GM13977 (cell line): Measurements from ENCODE around the gene LRRFIP1.

Experiments
- DNase-seq: peaks from one replicate; pipeline ENCODE4 v3.0.0; 2012; ENCODE audit warnings: low spot score
- in situ Hi-C: fragments of 300-500 bp; cut with MboI; formaldehyde crosslinking; loops from one replicate; pipeline ENCODE4 v1.12.0; 2022; ENCODE audit warnings: low sequenced_read_pairs, low pct_unique_long_range_greater_than_20kb, mixed read lengths, inconsistent platforms; ENCODE audit not compliant: unreplicated experiment
- TF ChIP-seq, protein P1 (sequence below): IDR thresholded peaks from 2 replicates; pipeline ENCODE4 v1.5.1; 2012; ENCODE audit warnings: mild to moderate bottlenecking, control low read depth; ENCODE audit not compliant: insufficient read depth; ENCODE audit errors: extremely low read depth, missing control alignments

LRRFIP1 gene

GRCh38 chr2:237823544-237823943 lies 196.2 kb downstream of the LRRFIP1 start:
- TF ChIP-seq, protein P1, sequence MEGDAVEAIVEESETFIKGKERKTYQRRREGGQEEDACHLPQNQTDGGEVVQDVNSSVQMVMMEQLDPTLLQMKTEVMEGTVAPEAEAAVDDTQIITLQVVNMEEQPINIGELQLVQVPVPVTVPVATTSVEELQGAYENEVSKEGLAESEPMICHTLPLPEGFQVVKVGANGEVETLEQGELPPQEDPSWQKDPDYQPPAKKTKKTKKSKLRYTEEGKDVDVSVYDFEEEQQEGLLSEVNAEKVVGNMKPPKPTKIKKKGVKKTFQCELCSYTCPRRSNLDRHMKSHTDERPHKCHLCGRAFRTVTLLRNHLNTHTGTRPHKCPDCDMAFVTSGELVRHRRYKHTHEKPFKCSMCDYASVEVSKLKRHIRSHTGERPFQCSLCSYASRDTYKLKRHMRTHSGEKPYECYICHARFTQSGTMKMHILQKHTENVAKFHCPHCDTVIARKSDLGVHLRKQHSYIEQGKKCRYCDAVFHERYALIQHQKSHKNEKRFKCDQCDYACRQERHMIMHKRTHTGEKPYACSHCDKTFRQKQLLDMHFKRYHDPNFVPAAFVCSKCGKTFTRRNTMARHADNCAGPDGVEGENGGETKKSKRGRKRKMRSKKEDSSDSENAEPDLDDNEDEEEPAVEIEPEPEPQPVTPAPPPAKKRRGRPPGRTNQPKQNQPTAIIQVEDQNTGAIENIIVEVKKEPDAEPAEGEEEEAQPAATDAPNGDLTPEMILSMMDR, result no peak
- in situ Hi-C loops, result no loop called here

GRCh38 chr2:237824085-237824484 lies 196.7 kb downstream of the LRRFIP1 start:
- in situ Hi-C loops, result no loop called here
- DNase-seq, result no peak
- TF ChIP-seq, protein P1, result no peak

More at GRCh38 chr2:237823544-237823943, 196.2 kb downstream of the LRRFIP1 start:
- DNase-seq, result no peak

DNA sequence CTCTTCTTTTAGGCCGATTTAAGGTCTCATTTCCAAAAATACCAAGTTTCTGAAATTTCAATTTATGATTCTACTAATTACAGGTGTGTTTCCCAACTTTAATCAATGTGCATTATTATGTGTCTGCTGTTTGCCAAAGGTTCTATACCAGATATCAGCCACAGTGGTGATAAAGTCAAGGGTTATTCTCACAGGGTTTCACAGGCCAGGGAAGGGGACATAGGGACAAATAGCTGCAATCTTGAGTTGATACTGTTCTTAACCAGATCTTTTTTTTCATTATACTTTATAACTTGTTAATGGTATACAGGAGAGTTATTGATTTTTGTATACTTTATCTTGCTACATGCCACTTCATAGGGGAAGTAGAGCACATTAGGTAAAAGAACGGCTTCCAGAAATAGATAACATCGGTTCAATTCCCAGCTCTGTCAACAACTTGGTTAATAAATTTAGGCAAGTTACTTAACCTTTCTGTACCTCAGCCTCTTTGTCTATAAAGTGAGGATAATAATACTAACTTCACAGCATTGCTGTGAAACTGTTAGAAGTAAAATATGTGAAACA lies 200.1 kb downstream of the LRRFIP1 start:
- in situ Hi-C loops, result no loop called here
- TF ChIP-seq, protein P1, result no peak
- DNase-seq, result no peak
